Body of pancreas (tissue), 4 donors: ENCODE measurements around the gene RASL10A. TPM values are rescaled to one million over a fixed set of nuclear protein-coding genes. Genes with fewer than 3 reads are reported as not detected.

Experiments
- ATAC-seq: fragments of 150-250 bp; one replicate; pipeline ENCODE4 v1.9.1; 2016
- DNase-seq, 4 donors: peaks; one replicate each; pipeline ENCODE4 v3.0.0-alpha.2; 2019
- H3K27ac ChIP-seq, 4 donors: fragments of 200-600 bp; sonication (generic); 1 replicate in 3 of 4; 2 replicates in 1 of 4; pipeline versions ENCODE4 v1.5.1 to v1.6.1; 2016 to 2019; ENCODE audit warnings: mild to moderate bottlenecking in 1 of 4, mixed read lengths in 1 of 4, moderate library complexity in 1 of 4
- H3K27me3 ChIP-seq, 2 donors: fragments of 200-600 bp; sonication (generic); one replicate each; pipeline ENCODE4 v1.6.0; 2016; ENCODE audit warnings: mild to moderate bottlenecking in 1 of 2
- H3K36me3 ChIP-seq, 2 donors: fragments of 200-600 bp; sonication (generic); replicated peaks in 1 of 2; 2 replicates each; pipeline ENCODE4 v1.5.1; 2016; ENCODE audit warnings: low read depth in 2 of 2; ENCODE audit not compliant: insufficient read depth in 1 of 2
- H3K4me1 ChIP-seq: fragments of 200-600 bp; sonication (generic); one replicate; pipeline ENCODE4 v1.6.0; 2016
- H3K4me3 ChIP-seq, 2 donors: fragments of 200-600 bp; sonication (generic); 1 replicate in 1 of 2; 2 replicates in 1 of 2; pipeline ENCODE4 v1.5.1; 2016 to 2019
- H3K9me3 ChIP-seq, 3 donors: fragments of 200-600 bp; sonication (generic); 1 replicate in 2 of 3; 2 replicates in 1 of 3; pipeline ENCODE4 v1.5.1; 2016
- POLR2A ChIP-seq, 3 donors: fragments of 450-650 bp; IDR thresholded peaks; one replicate each; pipeline ENCODE4 v1.6.1; 2016; ENCODE audit warnings: antibody characterized with exemption in 3 of 3, mild to moderate bottlenecking in 2 of 3
- WGBS, 2 donors: methylation state at CpG; one replicate each; pipeline ENCODE4 v1.1.5; 2017; 5-methylcytosine and 5-hydroxymethylcytosine counted together
- intact Hi-C: fragments of 100-400 bp; cut with DNase I; formaldehyde crosslinking; loops from one replicate; pipeline ENCODE4 v1.15.1; 2023
- total RNA-seq, 2 donors: library from RNA; depleted of rRNA; stranded (reverse); fragments of >200 nt; gene quantifications; one replicate each; pipeline ENCODE4 v1.1.0, GENCODE V29; 2016
- TF ChIP-seq, protein P1 (sequence below), 7 experiments: fragments of 450-650 bp in 4 of 7; fragments of 200-600 bp in 3 of 7; sonication (generic) in 3 of 7; IDR thresholded peaks; one replicate each; pipeline ENCODE4 v1.5.1; 2016 to 2019; ENCODE audit warnings: antibody characterized with exemption in 7 of 7

Gene RASL10A
- total RNA-seq, 2 donors from 2014 or later = 0.78 TPM; not detected in 1

DNA sequence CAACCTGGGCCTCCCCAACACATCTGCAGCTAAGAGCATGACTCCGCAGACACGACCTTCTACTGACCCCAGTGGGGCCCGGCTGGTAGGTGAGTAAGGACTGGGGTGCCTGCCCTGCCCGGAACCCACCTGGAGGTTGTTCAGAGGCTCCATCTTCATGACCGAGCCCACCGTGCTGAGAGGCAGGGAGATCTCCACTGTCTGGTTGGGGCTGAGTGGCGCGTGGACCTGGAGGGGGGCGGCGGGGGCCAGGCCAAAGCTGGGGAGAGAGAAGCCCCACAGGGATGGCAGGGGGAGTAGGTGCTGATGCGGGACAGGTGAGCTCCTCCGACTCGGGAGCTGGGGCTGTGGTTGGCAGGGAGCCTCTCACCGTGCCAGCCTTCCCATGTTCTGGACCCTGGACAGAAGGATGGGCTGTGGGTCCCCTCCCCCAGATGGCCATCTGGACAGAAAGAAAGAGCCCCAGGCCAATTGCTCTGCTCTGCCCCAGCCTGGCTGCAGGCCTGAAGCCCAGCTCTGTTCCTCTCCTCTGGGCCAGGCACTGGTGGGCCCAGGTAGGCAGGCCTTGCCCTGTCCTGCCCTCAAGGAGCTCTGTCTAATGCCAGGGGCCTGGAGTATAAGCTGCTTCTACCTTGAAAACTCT is 16.3 kb upstream of the RASL10A start:
- no peak for ATAC-seq
- intact Hi-C loops = no loop called here
- H3K27ac ChIP-seq = no peak overlapping the region

DNA sequence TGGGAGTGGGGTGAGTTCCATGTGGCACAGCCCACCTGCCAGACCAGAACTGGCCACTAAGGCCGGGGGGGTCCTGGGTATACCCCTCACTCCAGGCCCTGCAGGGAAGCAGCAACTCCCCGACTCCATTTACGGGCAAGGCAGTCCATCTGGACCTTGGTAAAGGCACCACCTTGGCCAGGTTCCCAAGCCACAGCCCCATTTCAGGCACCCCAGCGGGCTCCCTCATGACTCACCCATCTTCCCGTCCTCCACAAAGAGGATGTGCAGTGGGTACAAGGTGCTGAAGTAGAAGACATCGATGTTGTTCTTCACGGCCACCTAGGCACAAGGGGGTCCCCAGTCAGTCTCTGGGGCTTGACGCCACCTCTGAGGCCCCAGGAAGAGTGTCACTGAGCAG is 15.7 kb upstream of the RASL10A start:
- no peak for ATAC-seq
- H3K4me3 ChIP-seq = no peak overlapping the region
- intact Hi-C loops = no loop called here
- WGBS, 2 donors = 84 to 98% methylated on average over 6 to 8 of the region's 8 CpGs
- TF ChIP-seq, protein P1, sequence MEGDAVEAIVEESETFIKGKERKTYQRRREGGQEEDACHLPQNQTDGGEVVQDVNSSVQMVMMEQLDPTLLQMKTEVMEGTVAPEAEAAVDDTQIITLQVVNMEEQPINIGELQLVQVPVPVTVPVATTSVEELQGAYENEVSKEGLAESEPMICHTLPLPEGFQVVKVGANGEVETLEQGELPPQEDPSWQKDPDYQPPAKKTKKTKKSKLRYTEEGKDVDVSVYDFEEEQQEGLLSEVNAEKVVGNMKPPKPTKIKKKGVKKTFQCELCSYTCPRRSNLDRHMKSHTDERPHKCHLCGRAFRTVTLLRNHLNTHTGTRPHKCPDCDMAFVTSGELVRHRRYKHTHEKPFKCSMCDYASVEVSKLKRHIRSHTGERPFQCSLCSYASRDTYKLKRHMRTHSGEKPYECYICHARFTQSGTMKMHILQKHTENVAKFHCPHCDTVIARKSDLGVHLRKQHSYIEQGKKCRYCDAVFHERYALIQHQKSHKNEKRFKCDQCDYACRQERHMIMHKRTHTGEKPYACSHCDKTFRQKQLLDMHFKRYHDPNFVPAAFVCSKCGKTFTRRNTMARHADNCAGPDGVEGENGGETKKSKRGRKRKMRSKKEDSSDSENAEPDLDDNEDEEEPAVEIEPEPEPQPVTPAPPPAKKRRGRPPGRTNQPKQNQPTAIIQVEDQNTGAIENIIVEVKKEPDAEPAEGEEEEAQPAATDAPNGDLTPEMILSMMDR (IDR thresholded peaks at IDR 0.05) = no peak
- no peak for TF ChIP-seq POLR2A (IDR thresholded peaks at IDR 0.05)
- peaks cover 6 to 42% of the 10 kb centered on the region in 2 donors for H3K36me3 ChIP-seq
- no peaks in the 10 kb centered on the region for H3K9me3 ChIP-seq
- DNase-seq = no peak
- no peaks in the 10 kb centered on the region for H3K4me1 ChIP-seq
- H3K27ac ChIP-seq = no peak overlapping the region
- no peaks in the 10 kb centered on the region for H3K27me3 ChIP-seq

More for the DNA sequence above, 16.3 kb upstream of the RASL10A start:
- Histone ChIP-seq H3K27me3 (no peaks in the 10 kb centered on the region), H3K4me1 (no peaks in the 10 kb centered on the region), H3K36me3 (peaks cover 6 to 43% of the 10 kb centered on the region in 2 donors), H3K4me3 (no peak overlapping the region), H3K9me3 (no peaks in the 10 kb centered on the region)
- TF ChIP-seq POLR2A (IDR thresholded peaks at IDR 0.05) = no peak
- TF ChIP-seq, protein P1 (IDR thresholded peaks at IDR 0.05) = no peak
- no peak for DNase-seq
- WGBS, 2 donors = 80 to 86% methylated on average over 11 to 13 of the region's 14 CpGs

DNA sequence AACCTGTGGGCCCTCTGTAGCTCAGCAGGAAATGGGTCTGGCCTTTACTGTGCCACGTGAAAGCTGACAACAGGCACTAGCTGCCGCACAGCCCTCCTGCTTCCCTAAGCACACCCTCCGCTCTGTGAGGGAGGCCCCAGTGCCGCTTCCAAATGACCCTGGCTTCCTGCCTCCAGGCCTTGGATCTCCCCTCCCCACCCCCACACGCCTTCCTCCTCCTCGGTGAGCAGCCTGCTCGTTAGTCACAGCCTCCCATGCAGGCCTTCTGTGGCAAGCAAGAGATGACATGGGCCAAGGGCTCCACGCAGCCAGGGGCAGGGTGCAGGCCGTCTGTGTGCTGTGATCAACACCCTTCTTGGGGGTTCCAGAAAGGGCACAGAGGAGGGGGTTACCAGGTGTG is 15.3 kb upstream of the RASL10A start:
- Histone ChIP-seq H3K27me3 (no peaks in the 10 kb centered on the region), H3K4me3 (no peak overlapping the region), H3K4me1 (no peaks in the 10 kb centered on the region), H3K36me3 (peaks cover 6 to 37% of the 10 kb centered on the region in 2 donors), H3K9me3 (no peaks in the 10 kb centered on the region), H3K27ac (no peak overlapping the region)
- intact Hi-C loops = no loop called here
- TF ChIP-seq, protein P1 (IDR thresholded peaks at IDR 0.05) = no peak
- TF ChIP-seq POLR2A (IDR thresholded peaks at IDR 0.05) = no peak
- ATAC-seq = no peak
- peak in 2 of 4 donors; percentile 16 to 48 for DNase-seq
- WGBS, 2 donors = 74 to 84% methylated on average over 8 to 9 of the region's 9 CpGs

DNA sequence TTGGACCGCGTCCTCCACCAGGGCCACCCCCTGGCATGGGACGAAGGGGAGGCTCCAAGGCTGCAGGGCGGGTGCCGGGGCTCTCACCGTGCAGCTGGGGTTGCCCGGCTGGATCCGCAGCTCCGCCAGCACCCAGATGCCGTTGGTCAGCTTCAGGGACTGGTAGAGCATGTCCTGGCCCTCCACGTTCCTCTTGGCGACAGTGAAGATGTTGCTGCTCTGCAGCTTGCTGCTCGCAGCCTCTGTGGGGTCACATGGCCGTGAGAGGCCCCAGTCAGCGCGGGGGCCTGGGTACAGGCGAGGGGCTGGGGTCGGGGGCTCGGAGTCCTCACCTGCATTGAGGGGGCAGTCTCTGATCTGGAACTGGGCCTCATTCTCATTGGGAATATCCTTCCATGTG is 14.8 kb upstream of the RASL10A start:
- no peak overlapping the region for H3K4me3 ChIP-seq
- no peaks in the 10 kb centered on the region for H3K9me3 ChIP-seq
- ATAC-seq (no peak), DNase-seq (no peak)
- TF ChIP-seq POLR2A (IDR thresholded peaks at IDR 0.05) = no peak
- H3K27ac ChIP-seq = no peak overlapping the region
- peaks cover 6 to 35% of the 10 kb centered on the region in 2 donors for H3K36me3 ChIP-seq
- 93% methylated on average over 14 of the region's 19 CpGs; no CpG with 5 or more reads in 1 of the 2 donors for WGBS, 2 donors
- intact Hi-C loops = no loop called here
- no peaks in the 10 kb centered on the region for H3K27me3 ChIP-seq
- H3K4me1 ChIP-seq = no peaks in the 10 kb centered on the region

DNA sequence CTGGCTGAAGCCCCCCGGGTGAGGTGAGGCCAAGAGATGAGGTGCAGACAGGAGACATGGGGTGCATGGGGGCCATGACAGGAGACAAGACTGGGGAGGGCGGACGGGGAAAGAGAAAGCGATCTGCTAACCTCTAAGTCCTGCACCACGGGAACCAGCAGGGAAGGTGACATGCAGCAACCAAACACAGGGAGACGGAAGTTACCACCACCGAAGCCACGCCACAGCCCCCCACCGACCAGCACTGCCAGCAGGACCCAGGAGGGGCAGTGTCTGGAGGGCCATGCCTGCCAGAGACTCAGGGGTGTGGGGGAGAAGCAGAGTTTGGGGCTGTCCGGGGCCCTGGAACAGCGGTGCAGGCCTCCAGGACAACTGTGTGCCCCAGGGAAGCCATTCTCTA is 14.1 kb upstream of the RASL10A start:
- WGBS, 2 donors = 82 to 90% methylated on average over 11 of the region's 11 CpGs
- no peak for DNase-seq

More for the DNA sequence above, 14.1 kb upstream of the RASL10A start:
- Histone ChIP-seq H3K36me3 (peaks cover 6 to 35% of the 10 kb centered on the region in 2 donors), H3K9me3 (no peaks in the 10 kb centered on the region), H3K4me1 (no peaks in the 10 kb centered on the region), H3K27ac (no peak overlapping the region), H3K27me3 (no peaks in the 10 kb centered on the region), H3K4me3 (no peak overlapping the region)
- no peak for ATAC-seq
- TF ChIP-seq, protein P1 (IDR thresholded peaks at IDR 0.05) = no peak
- TF ChIP-seq POLR2A (IDR thresholded peaks at IDR 0.05) = no peak
- intact Hi-C loops = no loop called here
